OCI-M2 (cell line): ENCODE measurements around the gene SEMA3B.
"Not testable (repeated sequence)": the region's sequence is repeated elsewhere in the genome, so short reads cannot be mapped to it uniquely, and the experiment has no call there.

Source experiments
- DNase-seq: peaks from one replicate; lab custom pipeline; 2025; ENCODE audit not compliant: unreplicated experiment; lab: John Stamatoyannopoulos, UW

Gene SEMA3B

GRCh38 chr3:50237754-50238548, 31.0 kb upstream of the SEMA3B start:
- DNase-seq = no peak

- DNase-seq = no peak
Measured at GRCh38 chr3:50238549-50239026, 30.4 kb upstream of the SEMA3B start.

GRCh38 chr3:50239649-50240048, 29.3 kb upstream of the SEMA3B start:
- DNase-seq = no peak

- DNase-seq = no peak
Measured at GRCh38 chr3:50241163-50241562, 27.8 kb upstream of the SEMA3B start.

GRCh38 chr3:50241713-50242380, 27.1 kb upstream of the SEMA3B start:
- DNase-seq = no peak

GRCh38 chr3:50242381-50242770, 26.6 kb upstream of the SEMA3B start:
- DNase-seq = no peak

- no peak for DNase-seq
Measured at GRCh38 chr3:50242851-50243542, 25.9 kb upstream of the SEMA3B start.

GRCh38 chr3:50243543-50243895, 25.4 kb upstream of the SEMA3B start:
- DNase-seq = no peak

GRCh38 chr3:50244813-50245212, 24.1 kb upstream of the SEMA3B start:
- not testable (repeated sequence) for DNase-seq

GRCh38 chr3:50245251-50245745, 23.6 kb upstream of the SEMA3B start:
- no peak for DNase-seq

- no peak for DNase-seq
Measured at GRCh38 chr3:50245831-50246516, 23.0 kb upstream of the SEMA3B start.

GRCh38 chr3:50246517-50246954, 22.4 kb upstream of the SEMA3B start:
- DNase-seq = no peak

GRCh38 chr3:50248387-50248786, 20.6 kb upstream of the SEMA3B start:
- no peak for DNase-seq

- no peak for DNase-seq
Measured at GRCh38 chr3:50249457-50249856, 19.5 kb upstream of the SEMA3B start.

GRCh38 chr3:50250514-50250913, 18.4 kb upstream of the SEMA3B start:
- DNase-seq = no peak

- DNase-seq = no peak
Measured at GRCh38 chr3:50251220-50251619, 17.7 kb upstream of the SEMA3B start.

GRCh38 chr3:50254577-50255250, 14.2 kb upstream of the SEMA3B start:
- DNase-seq = no peak

GRCh38 chr3:50255251-50255615, 13.7 kb upstream of the SEMA3B start:
- DNase-seq = no peak

- peak; percentile 6 for DNase-seq
Measured at GRCh38 chr3:50256978-50257890, 11.7 kb upstream of the SEMA3B start.
